D721Med (cell line): ENCODE measurements around the gene PHYHIPL.

Experiments
- DNase-seq: peaks from one replicate; pipeline ENCODE4 v3.0.0; 2011; ENCODE audit warnings: low spot score; ENCODE audit not compliant: insufficient read length
- FAIRE-seq: peaks from 2 replicates; lab custom pipeline; 2011; peaks lifted over from hg19 to GRCh38; lab: Jason Lieb, UNC
- CTCF ChIP-seq: IDR thresholded peaks from 2 replicates; pipeline ENCODE4 v1.5.1; 2012; ENCODE audit warnings: mild to moderate bottlenecking, control low read depth; ENCODE audit not compliant: insufficient read depth; ENCODE audit errors: missing control alignments

PHYHIPL gene

GRCh38 chr10:59244871-59245270, 68.4 kb downstream of the PHYHIPL start:
- TF ChIP-seq CTCF = no peak
- no peak for FAIRE-seq
- no peak for DNase-seq

- no peak for DNase-seq
- FAIRE-seq = peak; percentile 44
- no peak for TF ChIP-seq CTCF
Observed at GRCh38 chr10:59245686-59246085, 69.2 kb downstream of the PHYHIPL start.

- no peak for DNase-seq
- no peak for TF ChIP-seq CTCF
- FAIRE-seq = no peak
Observed at GRCh38 chr10:59252491-59252890, 76.0 kb downstream of the PHYHIPL start.

- TF ChIP-seq CTCF = no peak
- DNase-seq (no peak), FAIRE-seq (no peak)
Observed at GRCh38 chr10:59255463-59255862, 79.0 kb downstream of the PHYHIPL start.

GRCh38 chr10:59257224-59257623, 80.8 kb downstream of the PHYHIPL start:
- TF ChIP-seq CTCF = no peak
- no peak for FAIRE-seq
- DNase-seq = no peak

GRCh38 chr10:59258890-59259289, 82.4 kb downstream of the PHYHIPL start:
- DNase-seq (no peak), FAIRE-seq (no peak)
- TF ChIP-seq CTCF = no peak

GRCh38 chr10:59265141-59265540, 88.7 kb downstream of the PHYHIPL start:
- FAIRE-seq = no peak
- TF ChIP-seq CTCF = no peak
- no peak for DNase-seq
